Osteoblast (primary cell): Measurements from ENCODE around the gene PRR23E. TPM values are rescaled to one million over a fixed set of nuclear protein-coding genes. Genes with fewer than 3 reads are reported as not detected.

Experiments
- DNase-seq: peaks from one replicate; pipeline ENCODE4 v3.0.0; 2011; ENCODE audit warnings: low spot score, mixed read lengths; ENCODE audit not compliant: insufficient read length; ENCODE audit errors: missing footprints
- H2AFZ ChIP-seq: 2 replicates; pipeline ENCODE4 v1.6.0; 2011; ENCODE audit warnings: mild to moderate bottlenecking, low read length
- H3K27ac ChIP-seq: 2 replicates; pipeline ENCODE4 v1.5.1; 2011; ENCODE audit warnings: mild to moderate bottlenecking, low read depth, low read length, moderate library complexity
- H3K27me3 ChIP-seq: 2 replicates; pipeline ENCODE4 v1.6.0; 2012; ENCODE audit warnings: mild to moderate bottlenecking, control low read depth, inconsistent platforms, low read length, moderate library complexity; ENCODE audit not compliant: insufficient read depth
- H3K36me3 ChIP-seq: 2 replicates; pipeline ENCODE4 v1.5.1; 2011; ENCODE audit warnings: mild to moderate bottlenecking, low read length, control low read depth, moderate library complexity; ENCODE audit not compliant: insufficient read depth
- H3K4me1 ChIP-seq: 2 replicates; pipeline ENCODE4 v1.5.1; 2011; ENCODE audit warnings: mild to moderate bottlenecking, low read length, control low read depth, moderate library complexity; ENCODE audit not compliant: insufficient read depth
- H3K4me2 ChIP-seq: 2 replicates; pipeline ENCODE4 v1.6.0; 2011; ENCODE audit warnings: mild to moderate bottlenecking, low read length; ENCODE audit not compliant: insufficient read depth
- H3K4me3 ChIP-seq: fragments of 200-600 bp; sonication (generic); 3 replicates; pipeline ENCODE4 v1.5.1; 2012; ENCODE audit warnings: mild to moderate bottlenecking, low read length, inconsistent platforms; ENCODE audit not compliant: insufficient read depth
- H3K79me2 ChIP-seq: 2 replicates; pipeline ENCODE4 v1.6.0; 2012; ENCODE audit warnings: mild to moderate bottlenecking, low read length, control low read depth, inconsistent platforms; ENCODE audit not compliant: insufficient read depth
- H3K9me3 ChIP-seq: 2 replicates; pipeline ENCODE4 v1.5.1; 2011; ENCODE audit warnings: low read depth, low read length, control low read depth
- H4K20me1 ChIP-seq: 2 replicates; pipeline ENCODE4 v1.6.0; 2012; ENCODE audit warnings: mild to moderate bottlenecking, low read length, control low read depth; ENCODE audit not compliant: insufficient read depth
- total RNA-seq: library from RNA; depleted of rRNA; stranded (reverse); fragments of >200 nt; gene quantifications from 2 replicates; pipeline ENCODE4 v1.2.3, GENCODE V29; 2012
- TF ChIP-seq, protein P1 (sequence below): IDR thresholded peaks from 2 replicates; pipeline ENCODE4 v1.5.1; 2011; ENCODE audit warnings: mild to moderate bottlenecking, low read depth, low read length, moderate library complexity; ENCODE audit errors: extremely low read depth

The PRR23E gene
- total RNA-seq, 1 donor, result not detected

DNA sequence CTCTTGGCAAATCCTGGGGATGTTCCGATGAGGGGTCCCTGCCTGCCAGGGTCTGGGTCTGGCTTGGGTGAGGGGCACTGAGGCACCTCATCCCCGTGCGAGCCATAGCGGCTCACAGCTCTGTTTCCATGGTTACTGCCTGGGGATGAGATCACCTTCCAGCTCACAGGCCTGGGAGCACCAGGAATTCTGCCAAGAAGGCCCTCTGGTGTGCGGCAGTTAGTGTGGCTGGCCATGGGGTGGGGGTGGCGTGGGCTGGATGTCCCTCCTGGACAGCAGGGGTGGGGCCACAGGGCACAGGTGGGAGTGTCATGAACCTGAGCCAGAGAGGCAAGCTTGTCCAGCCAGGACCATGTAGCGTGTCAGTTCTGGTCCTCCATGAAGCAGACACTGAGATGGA lies 22.1 kb upstream of the PRR23E start:
- H3K27me3 ChIP-seq, result peaks cover 24% of the 10 kb centered on the region
- no peak overlapping the region for H3K27ac ChIP-seq
- H3K4me3 ChIP-seq, result no peak overlapping the region
- H3K36me3 ChIP-seq, result no peaks in the 10 kb centered on the region
- no peak overlapping the region for H2AFZ ChIP-seq
- no peaks in the 10 kb centered on the region for H4K20me1 ChIP-seq
- H3K4me2 ChIP-seq, result no peak overlapping the region
- no peaks in the 10 kb centered on the region for H3K9me3 ChIP-seq
- no peaks in the 10 kb centered on the region for H3K79me2 ChIP-seq
- DNase-seq, result peak; percentile 94
- TF ChIP-seq, protein P1, sequence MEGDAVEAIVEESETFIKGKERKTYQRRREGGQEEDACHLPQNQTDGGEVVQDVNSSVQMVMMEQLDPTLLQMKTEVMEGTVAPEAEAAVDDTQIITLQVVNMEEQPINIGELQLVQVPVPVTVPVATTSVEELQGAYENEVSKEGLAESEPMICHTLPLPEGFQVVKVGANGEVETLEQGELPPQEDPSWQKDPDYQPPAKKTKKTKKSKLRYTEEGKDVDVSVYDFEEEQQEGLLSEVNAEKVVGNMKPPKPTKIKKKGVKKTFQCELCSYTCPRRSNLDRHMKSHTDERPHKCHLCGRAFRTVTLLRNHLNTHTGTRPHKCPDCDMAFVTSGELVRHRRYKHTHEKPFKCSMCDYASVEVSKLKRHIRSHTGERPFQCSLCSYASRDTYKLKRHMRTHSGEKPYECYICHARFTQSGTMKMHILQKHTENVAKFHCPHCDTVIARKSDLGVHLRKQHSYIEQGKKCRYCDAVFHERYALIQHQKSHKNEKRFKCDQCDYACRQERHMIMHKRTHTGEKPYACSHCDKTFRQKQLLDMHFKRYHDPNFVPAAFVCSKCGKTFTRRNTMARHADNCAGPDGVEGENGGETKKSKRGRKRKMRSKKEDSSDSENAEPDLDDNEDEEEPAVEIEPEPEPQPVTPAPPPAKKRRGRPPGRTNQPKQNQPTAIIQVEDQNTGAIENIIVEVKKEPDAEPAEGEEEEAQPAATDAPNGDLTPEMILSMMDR, result no peak
- peaks cover 20% of the 10 kb centered on the region for H3K4me1 ChIP-seq

DNA sequence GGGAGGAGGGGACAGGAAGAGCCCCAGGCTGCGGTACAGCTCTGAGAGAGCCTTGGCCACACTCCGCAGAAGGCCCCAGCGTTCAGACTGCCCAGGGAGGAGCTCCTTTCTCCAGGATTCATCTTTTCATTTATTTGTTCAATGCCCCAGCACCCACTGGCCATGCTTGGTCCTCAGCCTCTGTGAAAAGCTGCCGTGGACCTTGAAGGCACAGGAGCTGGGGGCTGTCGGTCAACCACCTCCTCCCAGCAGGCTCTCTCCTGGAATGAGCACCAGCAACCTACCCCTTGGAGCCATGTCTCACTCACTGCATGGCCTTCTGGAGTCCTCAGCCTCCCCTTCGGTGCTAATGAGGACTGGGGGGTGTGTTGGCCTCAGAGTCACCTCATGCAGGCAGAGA lies 21.6 kb upstream of the PRR23E start:
- TF ChIP-seq, protein P1, result no peak

DNA sequence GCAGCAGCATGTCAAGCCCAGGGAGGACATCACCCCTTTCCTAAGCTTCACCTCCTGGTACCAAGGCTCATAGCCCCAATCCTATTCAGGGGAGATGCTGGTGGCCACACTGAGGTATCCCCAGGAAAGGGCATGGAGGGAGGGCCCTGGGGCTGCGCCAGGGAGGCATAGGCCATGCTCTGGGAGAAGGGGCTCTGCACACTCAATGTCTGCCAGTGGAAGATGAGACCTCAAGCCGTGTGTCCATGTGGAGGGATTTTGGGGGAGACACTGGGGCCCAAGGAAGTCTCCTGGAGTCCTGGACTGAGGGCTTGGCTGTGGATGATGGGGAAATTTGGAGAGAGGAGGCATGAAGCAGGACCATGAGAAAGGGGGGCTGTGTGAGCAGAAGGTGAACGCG lies 21.2 kb upstream of the PRR23E start:
- H4K20me1 ChIP-seq, result no peaks in the 10 kb centered on the region
- no peak overlapping the region for H3K27ac ChIP-seq
- no peak overlapping the region for H2AFZ ChIP-seq
- H3K36me3 ChIP-seq, result no peaks in the 10 kb centered on the region
- no peak overlapping the region for H3K4me3 ChIP-seq
- peak; percentile 29 for DNase-seq
- H3K9me3 ChIP-seq, result no peaks in the 10 kb centered on the region
- H3K27me3 ChIP-seq, result peaks cover 24% of the 10 kb centered on the region
- peaks cover 20% of the 10 kb centered on the region for H3K4me1 ChIP-seq
- no peak overlapping the region for H3K4me2 ChIP-seq
- H3K79me2 ChIP-seq, result no peaks in the 10 kb centered on the region
- TF ChIP-seq, protein P1, result no peak

More for the DNA sequence above, 21.6 kb upstream of the PRR23E start:
- Histone ChIP-seq H3K79me2 (no peaks in the 10 kb centered on the region), H3K27ac (no peak overlapping the region), H3K4me1 (peaks cover 20% of the 10 kb centered on the region), H2AFZ (no peak overlapping the region), H3K4me3 (no peak overlapping the region), H3K36me3 (no peaks in the 10 kb centered on the region), H3K9me3 (no peaks in the 10 kb centered on the region), H3K4me2 (no peak overlapping the region), H3K27me3 (peaks cover 24% of the 10 kb centered on the region), H4K20me1 (no peaks in the 10 kb centered on the region)
- DNase-seq, result peak; percentile 32

DNA sequence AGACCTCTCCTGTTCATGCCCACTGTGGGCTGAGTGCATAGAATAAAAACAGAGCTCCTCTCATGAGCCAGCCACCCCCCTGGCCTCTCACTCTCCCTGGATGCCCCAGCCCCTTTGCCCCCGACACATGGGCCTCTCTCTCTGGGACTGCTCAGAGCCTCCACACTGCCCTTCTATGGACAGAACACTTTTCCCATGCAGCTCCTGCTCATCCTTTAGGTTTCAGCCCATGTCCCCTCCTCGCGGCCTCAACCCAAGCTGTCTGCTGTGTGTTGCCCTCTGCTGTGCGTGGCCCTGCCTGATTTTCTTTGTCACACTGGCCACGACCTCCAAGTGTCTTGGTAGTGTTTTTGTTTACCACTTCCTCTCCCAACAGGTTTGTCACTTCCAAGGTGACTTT lies 20.7 kb upstream of the PRR23E start:
- H3K4me1 ChIP-seq, result peaks cover 20% of the 10 kb centered on the region
- no peak overlapping the region for H3K27ac ChIP-seq
- H3K27me3 ChIP-seq, result peaks cover 24% of the 10 kb centered on the region
- no peaks in the 10 kb centered on the region for H4K20me1 ChIP-seq
- H3K9me3 ChIP-seq, result no peaks in the 10 kb centered on the region
- no peak overlapping the region for H3K4me2 ChIP-seq
- no peak overlapping the region for H3K4me3 ChIP-seq
- no peak for DNase-seq
- no peak overlapping the region for H2AFZ ChIP-seq
- no peaks in the 10 kb centered on the region for H3K36me3 ChIP-seq
- no peaks in the 10 kb centered on the region for H3K79me2 ChIP-seq
- TF ChIP-seq, protein P1, result no peak
